Breast epithelium (tissue), 4 donors: ENCODE measurements around the gene HTR7. TPM values are rescaled to one million over a fixed set of nuclear protein-coding genes. Genes with fewer than 3 reads are reported as not detected.

ENCODE experiments used
- DNase-seq, 2 donors: peaks; one replicate each; pipeline ENCODE4 v3.0.0-alpha.2; 2019; ENCODE audit warnings: low spot score in 2 of 2
- H3K27ac ChIP-seq, 2 donors: fragments of 200-600 bp; sonication (generic) in 1 of 2; one replicate each; pipeline ENCODE4 v1.5.1; 2016 to 2019; ENCODE audit warnings: mild to moderate bottlenecking in 1 of 2
- H3K27me3 ChIP-seq, 2 donors: fragments of 200-600 bp; sonication (generic) in 1 of 2; one replicate each; pipeline versions ENCODE4 v1.5.1 to v1.6.0; 2017 to 2019; ENCODE audit warnings: control low read depth in 1 of 2, mild to moderate bottlenecking in 1 of 2
- H3K36me3 ChIP-seq: fragments of 200-600 bp; one replicate; pipeline ENCODE4 v1.5.1; 2019
- H3K4me1 ChIP-seq, 2 donors: fragments of 200-600 bp; sonication (generic); one replicate each; pipeline ENCODE4 v1.5.1; 2016 to 2019; ENCODE audit warnings: control low read depth in 1 of 2
- H3K4me3 ChIP-seq, 3 donors: fragments of 200-600 bp; sonication (generic); 1 replicate in 2 of 3; 2 replicates in 1 of 3; pipeline ENCODE4 v1.5.1; 2016 to 2019; ENCODE audit warnings: mild to moderate bottlenecking in 3 of 3, moderate library complexity in 2 of 3
- H3K9me3 ChIP-seq, 2 donors: fragments of 200-600 bp; sonication (generic) in 1 of 2; one replicate each; pipeline ENCODE4 v1.5.1; 2016 to 2019; ENCODE audit warnings: control low read depth in 1 of 2
- POLR2A ChIP-seq: fragments of 450-650 bp; IDR thresholded peaks from one replicate; pipeline ENCODE4 v1.6.1; 2016; ENCODE audit warnings: antibody characterized with exemption, mild to moderate bottlenecking, moderate library complexity
- POLR2AphosphoS5 ChIP-seq, 3 donors: sonication (generic); formaldehyde crosslinking; IDR thresholded peaks; one replicate each; pipeline ENCODE4 v1.6.1; 2017; ENCODE audit warnings: antibody characterized with exemption in 3 of 3
- intact Hi-C: fragments of 100-400 bp; cut with DNase I; formaldehyde crosslinking; loops from one replicate; pipeline ENCODE4 v1.15.1; 2023; ENCODE audit warnings: low total_unique reads
- total RNA-seq, 3 donors: library from RNA; depleted of rRNA; stranded (reverse); fragments of >200 nt; gene quantifications; one replicate each; pipeline ENCODE4 v1.1.0, GENCODE V29; 2016
- TF ChIP-seq, protein P1 (sequence below), 3 donors: fragments of 450-650 bp; IDR thresholded peaks; one replicate each; pipeline ENCODE4 v1.5.1; 2016 to 2017; ENCODE audit warnings: antibody characterized with exemption in 3 of 3, mild to moderate bottlenecking in 3 of 3, moderate library complexity in 3 of 3

Gene HTR7
- total RNA-seq, 3 donors from 2014 or later, result 0.66 to 1.8 (median 1.8) TPM

DNA sequence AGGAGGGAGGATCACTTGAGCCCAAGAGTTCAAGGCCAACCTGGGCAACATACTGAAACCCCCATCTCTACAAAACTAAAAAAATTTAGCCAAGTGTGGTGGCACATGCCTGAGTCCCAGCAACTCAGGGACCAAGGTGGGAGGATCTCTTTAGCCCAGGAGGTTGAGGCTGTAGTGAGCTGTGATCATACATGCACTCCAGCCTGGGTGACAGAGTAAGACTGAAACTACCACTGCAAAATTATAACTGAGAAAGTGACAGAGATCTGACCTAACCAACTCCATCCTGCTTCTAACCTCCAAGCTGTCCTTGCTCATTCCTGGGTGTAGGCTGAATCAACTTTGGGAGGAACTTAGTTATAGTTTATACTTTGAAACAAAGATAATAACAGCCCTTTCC is 59.4 kb downstream of the HTR7 start:
- H3K4me3 ChIP-seq, result no peak overlapping the region
- no peaks in the 10 kb centered on the region for H3K27me3 ChIP-seq
- no peaks in the 10 kb centered on the region for H3K36me3 ChIP-seq
- peaks cover 0 to 11% of the 10 kb centered on the region in 2 donors for H3K9me3 ChIP-seq
- no peak overlapping the region for H3K27ac ChIP-seq
- no peaks in the 10 kb centered on the region for H3K4me1 ChIP-seq
- intact Hi-C loops, result no loop called here
- TF ChIP-seq, protein P1, sequence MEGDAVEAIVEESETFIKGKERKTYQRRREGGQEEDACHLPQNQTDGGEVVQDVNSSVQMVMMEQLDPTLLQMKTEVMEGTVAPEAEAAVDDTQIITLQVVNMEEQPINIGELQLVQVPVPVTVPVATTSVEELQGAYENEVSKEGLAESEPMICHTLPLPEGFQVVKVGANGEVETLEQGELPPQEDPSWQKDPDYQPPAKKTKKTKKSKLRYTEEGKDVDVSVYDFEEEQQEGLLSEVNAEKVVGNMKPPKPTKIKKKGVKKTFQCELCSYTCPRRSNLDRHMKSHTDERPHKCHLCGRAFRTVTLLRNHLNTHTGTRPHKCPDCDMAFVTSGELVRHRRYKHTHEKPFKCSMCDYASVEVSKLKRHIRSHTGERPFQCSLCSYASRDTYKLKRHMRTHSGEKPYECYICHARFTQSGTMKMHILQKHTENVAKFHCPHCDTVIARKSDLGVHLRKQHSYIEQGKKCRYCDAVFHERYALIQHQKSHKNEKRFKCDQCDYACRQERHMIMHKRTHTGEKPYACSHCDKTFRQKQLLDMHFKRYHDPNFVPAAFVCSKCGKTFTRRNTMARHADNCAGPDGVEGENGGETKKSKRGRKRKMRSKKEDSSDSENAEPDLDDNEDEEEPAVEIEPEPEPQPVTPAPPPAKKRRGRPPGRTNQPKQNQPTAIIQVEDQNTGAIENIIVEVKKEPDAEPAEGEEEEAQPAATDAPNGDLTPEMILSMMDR (IDR thresholded peaks at IDR 0.05), result no peak
- no peak for TF ChIP-seq POLR2A
- DNase-seq, result no peak

- no peak overlapping the region for H3K4me3 ChIP-seq
- peaks cover 0 to 2% of the 10 kb centered on the region in 2 donors for H3K9me3 ChIP-seq
- intact Hi-C loops, result no loop called here
- H3K36me3 ChIP-seq, result no peaks in the 10 kb centered on the region
- no peaks in the 10 kb centered on the region for H3K27me3 ChIP-seq
- no peaks in the 10 kb centered on the region for H3K4me1 ChIP-seq
- H3K27ac ChIP-seq, result no peak overlapping the region
- no peak for TF ChIP-seq POLR2A
- TF ChIP-seq, protein P1 (IDR thresholded peaks at IDR 0.05), result no peak
- no peak for TF ChIP-seq POLR2AphosphoS5 (IDR thresholded peaks at IDR 0.05)
- no peak for DNase-seq
Observed at GRCh38 chr10:90790422-90790821, 67.4 kb downstream of the HTR7 start.

- Histone ChIP-seq H3K27me3 (no peaks in the 10 kb centered on the region), H3K9me3 (no peaks in the 10 kb centered on the region), H3K27ac (no peak overlapping the region), H3K4me1 (no peaks in the 10 kb centered on the region), H3K36me3 (no peaks in the 10 kb centered on the region), H3K4me3 (no peak overlapping the region)
- intact Hi-C loops, result no loop called here
- TF ChIP-seq POLR2AphosphoS5 (IDR thresholded peaks at IDR 0.05) (no peak), POLR2A (no peak)
- TF ChIP-seq, protein P1 (IDR thresholded peaks at IDR 0.05), result no peak
- DNase-seq, result no peak
Observed at GRCh38 chr10:90788968-90789367, 68.9 kb downstream of the HTR7 start.

- H3K27me3 ChIP-seq, result no peaks in the 10 kb centered on the region
- H3K36me3 ChIP-seq, result no peaks in the 10 kb centered on the region
- no peaks in the 10 kb centered on the region for H3K4me1 ChIP-seq
- H3K9me3 ChIP-seq, result no peaks in the 10 kb centered on the region
- TF ChIP-seq POLR2A, result no peak
- TF ChIP-seq POLR2AphosphoS5 (IDR thresholded peaks at IDR 0.05), result no peak
- TF ChIP-seq, protein P1 (IDR thresholded peaks at IDR 0.05), result no peak
- no peak for DNase-seq
- H3K27ac ChIP-seq, result no peak overlapping the region
- H3K4me3 ChIP-seq, result no peak overlapping the region
- intact Hi-C loops, result no loop called here
Observed at GRCh38 chr10:90788199-90788491, 69.7 kb downstream of the HTR7 start.

DNA sequence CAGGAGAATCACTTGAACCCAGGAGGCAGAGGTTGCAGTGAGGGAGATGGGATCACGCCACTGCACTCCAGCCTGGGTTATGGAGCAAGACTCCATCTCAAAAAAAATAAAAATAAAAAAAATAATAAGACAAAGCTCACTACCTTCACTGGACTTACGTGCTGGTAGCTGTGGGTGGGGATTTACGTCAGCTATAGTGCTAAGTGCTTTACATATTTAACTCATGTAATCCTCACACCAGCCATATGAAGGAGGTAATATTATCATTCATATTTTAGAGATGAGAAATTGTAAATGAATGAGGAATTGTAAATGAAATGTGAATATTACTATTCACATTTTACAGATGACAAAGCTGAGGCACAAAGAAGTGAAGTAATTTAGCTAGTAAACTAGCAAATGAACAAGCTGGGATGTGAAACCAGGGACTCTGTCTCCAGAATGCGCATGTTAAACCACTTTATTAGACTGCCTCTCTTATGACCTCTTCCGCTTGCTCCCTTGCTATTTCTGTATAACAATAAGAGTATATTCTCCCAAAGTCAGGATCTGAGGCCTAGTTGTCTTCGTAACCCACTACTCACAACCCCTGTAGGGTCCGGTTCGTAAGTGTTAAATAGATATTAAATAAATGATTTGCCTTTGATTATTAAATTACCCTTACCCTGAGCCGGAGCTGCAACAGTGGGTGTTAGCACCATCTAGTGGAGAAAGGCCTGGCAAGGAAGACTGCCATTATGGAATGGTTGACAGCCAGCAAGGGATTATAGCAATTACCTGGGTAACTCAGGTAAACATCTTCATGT is 70.2 kb downstream of the HTR7 start:
- intact Hi-C loops, result no loop called here

More for the DNA sequence above, 70.2 kb downstream of the HTR7 start:
- H3K9me3 ChIP-seq, result no peaks in the 10 kb centered on the region
- H3K27me3 ChIP-seq, result no peaks in the 10 kb centered on the region
- H3K4me3 ChIP-seq, result no peak overlapping the region
- H3K4me1 ChIP-seq, result no peaks in the 10 kb centered on the region
- no peak overlapping the region for H3K27ac ChIP-seq
- DNase-seq, result no peak
- H3K36me3 ChIP-seq, result no peaks in the 10 kb centered on the region
- TF ChIP-seq POLR2AphosphoS5 (IDR thresholded peaks at IDR 0.05), result no peak
- TF ChIP-seq, protein P1 (IDR thresholded peaks at IDR 0.05), result peak in 1 of 3 donors; percentile 49
- no peak for TF ChIP-seq POLR2A
